GM19035 (cell line): Measurements from ENCODE around the gene ADRA2B.
"Not testable (repeated sequence)": the region's sequence is repeated elsewhere in the genome, so short reads cannot be mapped to it uniquely, and the experiment has no call there.

Experiments used
- ATAC-seq: cut with Tn5 transposase; IDR thresholded peaks from one replicate; pipeline ENCODE4 v1.9.1; 2021; ENCODE audit not compliant: unreplicated experiment

Gene ADRA2B

GRCh38 chr2:96150791-96151594 is 34.6 kb upstream of the ADRA2B start:
- ATAC-seq = no peak

- ATAC-seq = no peak
Measured at GRCh38 chr2:96150007-96150640, 33.8 kb upstream of the ADRA2B start.

DNA sequence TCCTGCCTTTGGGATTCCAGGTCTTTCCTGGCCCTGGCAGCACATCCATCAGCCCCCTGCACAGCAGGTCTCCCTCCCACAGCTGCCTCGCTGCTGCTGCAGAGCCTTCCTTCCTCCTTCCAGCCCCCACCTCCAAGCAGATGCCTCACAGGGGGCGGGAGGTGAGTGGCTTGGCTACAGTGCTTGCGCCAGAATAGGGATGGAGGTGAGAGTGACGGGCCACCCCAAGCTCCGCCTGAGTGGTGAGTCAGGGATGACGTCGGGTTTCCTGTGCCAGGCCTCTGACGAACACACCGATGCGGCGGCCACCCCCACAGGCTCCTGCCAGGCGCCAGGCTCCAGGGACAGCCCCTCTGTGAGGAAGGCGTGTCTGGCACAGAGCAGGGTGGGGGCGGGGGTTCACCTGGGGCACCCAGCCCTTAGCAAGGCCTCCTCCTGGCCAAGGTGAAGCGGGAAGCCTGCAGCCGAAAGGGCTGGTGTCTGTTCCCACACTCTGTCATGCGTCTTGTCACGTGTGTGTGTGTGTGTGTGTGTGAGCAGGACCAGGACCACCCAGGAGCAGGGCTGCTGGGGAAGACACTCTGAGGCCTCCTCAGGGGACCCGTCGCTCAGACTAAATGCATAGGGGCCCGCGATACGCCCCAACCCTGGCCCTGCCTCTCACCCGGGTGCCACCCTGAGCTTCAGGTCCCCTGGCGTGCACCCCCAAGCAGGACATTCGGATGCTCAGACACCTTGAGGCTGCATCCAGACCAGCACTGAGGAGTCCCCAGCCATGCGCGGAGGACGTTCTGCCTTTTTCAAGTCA is 32.2 kb upstream of the ADRA2B start:
- peak; percentile 37 for ATAC-seq

DNA sequence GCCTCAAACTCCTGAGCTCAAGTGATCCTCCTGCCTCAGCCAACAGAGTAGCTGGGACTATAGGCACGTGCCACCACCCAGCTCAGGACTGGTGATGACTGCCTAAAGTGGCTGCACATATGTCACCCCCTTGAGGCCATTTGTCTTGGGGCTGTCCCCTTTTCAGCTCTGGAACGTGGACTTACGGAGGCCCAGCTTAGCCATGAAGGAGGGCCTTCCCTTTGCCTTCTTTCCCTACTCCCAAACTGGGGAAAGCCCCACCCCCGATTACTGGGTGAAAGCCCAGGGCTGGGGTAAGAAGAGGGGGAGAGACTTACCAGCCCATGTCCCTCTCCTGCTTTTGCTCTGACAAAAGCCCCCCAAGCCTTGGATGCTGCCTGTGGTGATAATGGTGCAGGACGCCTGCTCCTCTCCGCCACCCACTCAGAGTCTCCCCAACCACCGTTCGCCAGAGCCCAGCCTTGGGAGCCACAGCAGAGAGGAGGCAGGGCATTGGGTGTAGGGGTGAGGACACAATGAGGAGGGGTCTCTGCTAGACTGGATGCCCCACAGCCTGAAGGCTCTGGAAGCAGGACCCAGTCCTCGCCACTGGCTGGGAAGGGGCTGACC is 31.3 kb upstream of the ADRA2B start:
- ATAC-seq = no peak

GRCh38 chr2:96146881-96147592 is 30.7 kb upstream of the ADRA2B start:
- ATAC-seq = no peak

DNA sequence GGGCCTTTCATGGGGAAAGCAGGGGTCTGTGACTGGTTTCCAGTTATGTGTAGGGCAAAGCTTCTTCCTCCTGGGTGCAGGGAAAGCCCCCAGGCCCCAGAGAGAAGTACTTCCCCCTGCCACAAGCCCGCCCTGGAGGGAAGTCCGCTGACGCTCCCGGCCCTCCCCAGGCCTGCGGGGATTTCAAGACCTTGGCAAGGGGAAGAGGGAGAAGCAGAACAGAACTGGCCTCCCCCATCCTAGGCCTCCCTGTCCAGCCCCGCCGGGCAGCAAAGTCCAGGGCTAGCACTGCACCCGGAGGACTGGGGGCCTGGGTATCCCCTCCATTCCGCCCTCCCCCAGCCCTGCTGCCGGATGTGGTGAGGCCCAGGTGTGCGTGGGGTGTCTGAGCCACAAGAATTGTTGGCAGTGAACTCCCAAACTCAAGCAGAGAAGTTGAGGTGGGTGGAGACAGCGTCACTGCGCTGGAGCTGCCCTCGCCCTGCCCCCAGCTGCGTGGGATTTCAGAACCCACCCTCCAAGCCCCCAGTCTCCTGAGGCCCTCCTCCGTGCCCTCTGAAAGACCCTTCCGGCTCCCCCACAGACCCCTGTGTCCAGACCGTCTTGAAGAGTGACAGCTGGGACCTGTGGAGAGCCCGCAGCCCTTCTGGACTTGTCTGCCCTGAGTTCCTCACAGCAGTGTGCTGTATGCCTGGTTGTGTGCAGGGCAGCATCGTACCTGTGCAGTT is 29.9 kb upstream of the ADRA2B start:
- peak; percentile 32 for ATAC-seq

DNA sequence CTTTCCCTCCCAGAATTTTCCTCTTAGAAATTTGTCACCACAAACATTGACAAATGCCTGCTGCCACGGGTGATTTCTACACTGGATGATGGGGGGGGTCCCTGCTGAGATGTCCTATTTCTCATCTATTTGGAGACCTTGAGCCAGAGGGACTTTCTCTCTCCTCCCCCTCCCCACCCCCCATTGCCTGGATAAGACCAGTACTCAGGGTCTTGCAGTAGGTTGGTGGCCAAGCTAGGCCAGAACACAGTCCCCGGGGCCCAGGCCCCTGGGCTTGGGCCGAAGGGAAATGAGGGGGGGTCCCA is 29.4 kb upstream of the ADRA2B start:
- no peak for ATAC-seq

- peak; percentile 49 for ATAC-seq
Measured at GRCh38 chr2:96145036-96145847, 28.9 kb upstream of the ADRA2B start, which contains the start of gene DUSP2. TSS of gene DUSP2 (minus strand) at chr2:96145440. CDS start at chr2:96145354, 86 bp downstream.

DNA sequence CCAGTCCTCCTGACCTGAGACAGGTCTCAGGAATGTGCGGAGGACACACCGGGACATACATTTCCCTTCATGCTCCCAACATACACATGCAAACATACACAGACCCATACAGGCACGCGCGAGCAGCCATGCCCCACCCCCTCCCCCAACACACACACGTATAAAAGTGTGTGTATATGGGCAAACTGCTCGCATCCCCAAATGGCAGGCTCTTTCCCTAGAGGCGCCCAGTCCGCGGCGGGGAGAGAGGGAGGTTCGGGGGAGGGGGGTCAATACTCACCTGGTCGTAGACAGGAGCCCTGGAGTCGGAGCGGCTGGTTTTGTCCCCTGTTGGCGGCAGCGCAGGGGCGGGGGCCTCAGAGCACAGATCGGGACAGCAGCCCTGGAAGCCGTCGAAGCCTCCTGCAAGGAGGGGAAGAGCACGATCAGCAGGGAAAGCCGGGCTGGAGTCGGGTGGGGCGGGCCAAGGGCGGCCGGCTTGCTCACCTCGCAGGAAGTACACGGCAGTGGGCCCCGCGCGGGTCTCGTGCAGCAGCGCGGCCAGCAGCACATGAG is 28.2 kb upstream of the ADRA2B start:
- ATAC-seq = peak; percentile 4

DNA sequence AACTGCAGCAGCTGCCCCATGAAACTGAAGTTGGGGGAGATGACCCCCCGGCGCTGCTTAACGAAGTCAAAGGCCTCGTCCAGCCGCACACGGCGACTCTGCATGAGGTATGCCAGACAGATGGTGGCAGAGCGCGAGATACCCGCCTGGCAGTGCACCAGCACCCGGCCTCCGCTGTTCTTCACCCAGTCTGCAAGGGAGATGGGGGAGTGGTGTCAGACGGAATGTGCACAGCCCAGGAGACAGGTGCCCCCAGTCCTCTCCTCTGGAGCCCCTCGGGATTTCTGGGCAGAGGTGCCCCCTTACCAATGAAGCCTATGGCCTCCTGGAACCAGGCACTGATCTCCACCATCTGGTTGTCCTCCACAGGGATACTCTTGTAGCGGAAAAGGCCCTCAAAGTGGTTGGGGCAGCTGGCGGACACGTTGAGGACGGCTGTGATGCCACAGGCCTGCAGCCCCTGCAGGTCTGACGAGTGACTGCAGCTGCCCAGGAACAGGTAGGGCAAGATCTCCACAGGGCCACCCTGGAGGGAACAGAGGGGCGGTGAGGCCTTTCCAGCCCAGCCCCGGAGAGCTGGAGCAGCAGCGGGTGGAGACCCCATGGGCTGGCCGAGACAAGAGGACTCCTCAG is 27.6 kb upstream of the ADRA2B start:
- no peak for ATAC-seq

GRCh38 chr2:96143231-96143847 is 27.0 kb upstream of the ADRA2B start:
- ATAC-seq = no peak

DNA sequence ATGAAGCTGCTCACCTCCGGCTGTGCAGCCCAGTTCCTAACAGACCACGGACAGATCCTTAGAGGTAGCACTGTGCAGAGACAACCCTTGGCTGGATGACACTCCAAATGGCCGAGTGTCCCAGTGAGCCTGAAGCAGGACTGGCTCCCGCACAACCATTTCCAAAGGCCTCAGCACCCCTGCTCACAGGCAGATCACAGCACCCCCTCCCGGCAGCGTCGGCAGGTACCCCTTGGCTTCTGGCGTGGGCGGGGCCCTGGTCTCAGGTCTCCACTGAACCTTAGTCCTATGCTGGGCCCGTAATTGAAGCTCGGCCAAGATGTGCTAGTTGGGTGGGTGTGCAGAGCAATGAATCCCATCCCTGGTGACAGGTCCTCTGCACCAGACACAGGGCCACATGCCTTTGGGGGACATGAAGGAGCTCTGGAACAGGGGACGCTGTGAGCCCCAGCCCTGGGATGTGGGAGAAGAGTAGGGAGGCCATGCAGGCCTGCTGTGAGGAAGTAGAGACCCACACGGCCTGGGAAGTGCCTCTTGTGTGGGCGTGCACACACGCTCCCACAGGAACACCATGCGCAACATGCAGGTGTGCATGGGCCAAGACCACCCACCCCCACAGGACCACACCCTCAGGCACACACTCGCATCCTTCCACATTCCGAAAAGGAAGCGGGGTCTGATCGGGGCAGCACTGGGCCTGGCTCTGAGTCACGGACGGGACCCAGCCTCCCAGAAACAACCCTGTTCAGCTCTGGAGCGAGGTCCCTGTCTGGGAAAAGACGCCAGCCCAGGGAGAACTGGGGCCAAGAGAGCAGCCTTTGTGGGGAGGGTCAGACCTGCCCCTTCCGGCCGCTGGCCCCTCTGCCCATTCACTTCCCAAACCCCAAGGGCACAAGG is 26.1 kb upstream of the ADRA2B start:
- ATAC-seq = no peak

DNA sequence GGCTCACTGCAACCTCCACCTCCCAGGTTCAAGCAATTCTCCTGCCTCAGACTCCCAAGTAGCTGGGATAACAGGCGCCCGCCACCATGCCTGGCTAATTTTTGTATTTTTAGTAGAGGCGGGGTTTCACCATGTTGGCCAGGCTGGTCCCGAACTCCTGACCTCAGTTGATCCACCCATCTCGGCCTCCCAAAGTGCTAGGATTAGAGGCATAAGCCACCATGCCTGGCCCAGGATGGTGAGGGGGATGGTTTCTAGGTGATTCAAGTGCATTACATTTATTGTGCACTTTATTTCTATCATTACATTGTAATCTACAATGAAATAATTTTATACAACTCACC is 25.2 kb upstream of the ADRA2B start:
- not testable (repeated sequence) for ATAC-seq

DNA sequence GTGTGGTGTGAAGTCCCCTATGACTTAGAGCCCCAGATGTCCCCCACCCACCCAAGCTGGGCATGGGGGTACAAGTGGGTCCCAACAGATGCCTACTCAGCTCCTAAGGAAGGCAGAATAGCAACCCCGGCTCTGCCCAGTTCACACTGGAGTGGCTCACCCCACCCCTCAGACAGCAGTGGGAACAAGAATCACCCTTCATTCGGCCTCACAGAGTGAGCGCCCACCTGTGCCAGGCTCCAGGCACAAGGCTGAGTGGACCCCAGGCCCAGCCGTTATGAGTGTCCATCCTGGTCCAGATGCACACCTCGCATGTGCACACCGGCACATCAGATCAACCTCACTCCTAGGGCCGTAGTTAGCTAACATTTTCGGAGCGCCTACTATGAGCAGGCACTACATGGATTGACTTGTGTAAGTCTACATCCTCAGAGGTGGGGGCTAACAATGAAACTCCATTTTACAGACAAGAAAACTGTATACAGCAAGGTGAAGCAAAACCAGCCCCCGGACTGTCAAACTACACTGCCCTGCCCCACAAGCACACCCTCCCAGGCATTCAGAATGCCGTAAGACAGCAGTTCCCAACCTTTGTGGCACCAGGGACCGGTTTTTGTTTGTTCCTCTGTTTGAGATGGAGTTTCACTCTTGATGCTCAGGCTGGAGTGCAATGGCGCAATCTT is 24.7 kb upstream of the ADRA2B start:
- no peak for ATAC-seq

- ATAC-seq = no peak
Measured at GRCh38 chr2:96139181-96139758, 22.9 kb upstream of the ADRA2B start.
